Activated CD4-positive, CD25-positive, alpha-beta regulatory T cell treated with anti-CD3 and anti-CD28 coated beads, Interleukin-2, amount 50 U/mL, for 16 hours (primary cell): ENCODE data around the gene CPD.

Experiments used
- DNase-seq: peaks from one replicate; pipeline ENCODE4 v3.0.0-alpha.2; 2020; ENCODE audit warnings: low read depth, low spot score

CPD gene

GRCh38 chr17:30354701-30355100 lies 24.0 kb upstream of the CPD start:
- DNase-seq = no peak

GRCh38 chr17:30357476-30357875 lies 21.3 kb upstream of the CPD start:
- no peak for DNase-seq

GRCh38 chr17:30358055-30358760 lies 20.5 kb upstream of the CPD start:
- no peak for DNase-seq

- DNase-seq = no peak
These were observed 18.5 kb upstream of the CPD start for GRCh38 chr17:30360086-30360808.

DNA sequence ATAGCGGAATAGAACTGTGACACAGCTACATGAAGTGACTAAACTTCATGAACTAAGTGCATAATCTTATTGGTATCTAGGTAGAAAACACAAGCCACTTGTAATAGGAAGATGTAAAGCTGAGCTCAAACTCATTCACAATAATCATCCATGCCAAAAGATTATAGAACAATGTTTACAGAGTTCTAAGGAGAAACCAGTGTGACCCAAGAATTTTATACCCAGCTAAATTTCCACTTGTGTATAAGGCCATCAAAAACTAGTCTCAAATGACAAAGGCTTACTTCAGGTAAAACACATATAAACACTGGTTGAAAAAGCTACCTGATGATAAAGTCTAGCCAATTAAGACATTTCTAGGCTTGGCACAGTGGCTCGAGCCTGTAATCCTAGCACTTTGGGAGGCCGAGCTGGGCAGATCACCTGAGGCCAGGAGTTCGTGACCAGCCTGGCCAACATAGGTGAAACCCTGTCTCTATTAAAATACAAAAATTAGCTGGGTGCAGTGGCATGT lies 16.9 kb upstream of the CPD start:
- DNase-seq = no peak

- peak; percentile 65 for DNase-seq
These were observed 15.0 kb upstream of the CPD start for GRCh38 chr17:30363715-30364202.

- DNase-seq = no peak
These were observed 12.2 kb upstream of the CPD start for GRCh38 chr17:30366536-30366935.

- no peak for DNase-seq
These were observed 9.6 kb upstream of the CPD start for GRCh38 chr17:30368912-30369720.

DNA sequence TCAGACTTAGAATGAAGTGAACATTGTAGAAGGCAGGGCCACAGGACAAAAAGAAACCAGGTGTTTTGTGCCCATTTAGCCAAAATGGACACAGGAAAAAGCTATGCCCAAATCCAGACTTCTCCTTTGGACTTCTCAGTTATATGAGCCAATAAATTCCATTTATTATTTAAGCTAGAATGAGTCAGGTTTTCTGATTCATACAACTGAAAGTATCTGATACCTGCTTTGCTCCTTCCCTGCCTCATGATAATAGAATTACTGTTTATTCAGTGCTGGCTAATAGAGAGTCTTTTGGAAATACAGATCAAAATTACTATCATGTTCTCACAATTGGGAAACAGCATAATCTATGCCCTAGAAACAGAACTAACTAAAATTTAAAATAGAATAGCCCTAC lies 8.7 kb upstream of the CPD start:
- no peak for DNase-seq

DNA sequence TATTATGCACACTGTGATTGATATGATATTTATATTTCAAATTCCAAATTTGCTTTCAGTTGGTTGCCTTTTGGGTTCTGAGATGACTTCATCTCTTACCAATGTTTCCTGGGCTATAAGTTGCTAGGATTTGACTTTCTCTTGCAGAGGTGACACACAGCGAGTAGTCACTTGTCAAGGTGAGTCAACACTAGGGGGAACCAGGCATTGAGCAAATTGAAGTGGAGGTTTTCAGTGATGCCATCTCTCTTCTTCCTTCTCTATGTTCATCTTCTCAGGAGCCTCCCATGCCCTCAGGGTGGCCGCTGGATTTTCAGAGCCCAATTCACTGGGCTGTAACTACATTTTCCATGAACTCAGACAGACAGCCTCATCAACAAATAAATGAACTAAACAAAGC lies 6.0 kb upstream of the CPD start:
- DNase-seq = no peak

- no peak for DNase-seq
These were observed 3.1 kb upstream of the CPD start for GRCh38 chr17:30375661-30376060.

GRCh38 chr17:30376621-30377452 lies 1.9 kb upstream of the CPD start:
- DNase-seq = no peak

GRCh38 chr17:30377574-30378240 lies 1.0 kb upstream of the CPD start:
- no peak for DNase-seq

DNA sequence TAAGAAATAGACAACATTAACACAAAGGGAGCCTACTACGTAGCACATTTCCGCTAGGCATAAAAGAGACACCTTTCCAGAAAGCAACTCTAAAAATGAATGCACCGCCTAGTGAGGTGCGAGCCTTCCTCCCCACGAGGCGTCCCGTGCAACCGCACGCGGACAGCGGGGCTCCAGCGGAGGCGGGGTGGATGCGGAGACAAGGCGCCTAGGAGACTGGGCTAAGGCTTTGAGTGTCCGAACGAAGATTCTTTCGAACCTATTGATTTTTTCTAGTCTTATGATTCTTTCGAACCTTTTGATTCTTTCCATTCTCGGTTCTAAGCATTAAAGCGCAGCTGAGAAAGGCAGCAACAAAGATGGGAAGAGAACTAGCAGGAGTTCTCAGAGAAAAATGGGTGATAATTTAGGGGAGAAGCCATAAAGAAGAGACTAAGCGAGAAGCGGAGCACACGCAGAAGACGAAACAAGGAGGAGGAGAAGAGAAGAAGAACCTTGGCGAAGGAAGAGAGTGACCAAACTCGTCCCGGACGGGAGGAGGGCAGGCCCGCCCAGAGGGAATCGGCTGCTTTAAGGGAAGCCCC lies 394 bp upstream of the CPD start:
- no peak for DNase-seq

DNA sequence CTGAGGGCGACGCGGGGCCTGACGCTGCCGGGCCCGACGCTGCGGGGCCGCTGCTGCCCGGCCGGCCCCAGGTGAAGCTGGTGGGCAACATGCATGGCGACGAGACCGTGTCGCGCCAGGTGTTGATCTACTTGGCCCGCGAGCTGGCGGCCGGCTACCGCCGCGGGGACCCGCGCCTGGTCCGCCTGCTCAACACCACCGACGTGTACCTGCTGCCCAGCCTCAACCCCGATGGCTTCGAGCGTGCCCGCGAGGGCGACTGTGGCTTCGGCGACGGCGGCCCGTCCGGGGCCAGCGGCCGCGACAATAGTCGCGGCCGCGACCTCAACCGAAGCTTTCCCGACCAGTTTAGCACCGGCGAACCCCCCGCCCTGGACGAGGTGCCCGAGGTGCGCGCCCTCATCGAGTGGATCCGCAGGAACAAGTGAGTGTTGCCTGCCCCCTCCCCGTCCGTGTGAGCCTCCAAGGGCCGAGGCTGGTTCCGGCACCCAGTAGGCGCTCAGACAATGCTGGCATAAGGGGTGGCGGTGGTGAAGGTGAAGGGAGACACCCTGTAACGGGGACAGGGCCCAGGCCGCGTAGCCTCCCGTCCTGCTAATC lies 676 bp downstream of the CPD start:
- no peak for DNase-seq

DNA sequence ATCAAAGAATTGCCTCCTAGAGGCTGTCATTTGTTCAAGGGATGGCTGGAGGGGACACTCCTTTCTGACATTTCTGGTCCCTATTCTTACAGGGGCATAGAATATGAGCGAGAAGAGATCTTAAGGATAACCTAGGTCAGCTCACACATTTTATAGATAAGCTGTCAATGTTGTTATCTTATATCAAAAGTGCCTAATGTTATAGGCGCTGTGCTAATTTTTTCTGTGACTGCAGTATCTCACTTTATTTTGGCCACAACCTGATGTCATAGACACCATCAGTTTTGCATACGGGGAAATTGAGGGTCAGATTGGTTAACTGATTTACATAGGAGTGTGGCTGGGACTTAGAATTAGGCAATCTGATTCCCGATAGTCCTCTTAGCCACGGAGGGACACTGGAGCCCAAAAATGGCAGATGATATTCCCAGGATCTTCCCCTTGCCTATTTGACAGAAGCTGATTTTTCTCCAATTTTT lies 1.2 kb downstream of the CPD start:
- no peak for DNase-seq

DNA sequence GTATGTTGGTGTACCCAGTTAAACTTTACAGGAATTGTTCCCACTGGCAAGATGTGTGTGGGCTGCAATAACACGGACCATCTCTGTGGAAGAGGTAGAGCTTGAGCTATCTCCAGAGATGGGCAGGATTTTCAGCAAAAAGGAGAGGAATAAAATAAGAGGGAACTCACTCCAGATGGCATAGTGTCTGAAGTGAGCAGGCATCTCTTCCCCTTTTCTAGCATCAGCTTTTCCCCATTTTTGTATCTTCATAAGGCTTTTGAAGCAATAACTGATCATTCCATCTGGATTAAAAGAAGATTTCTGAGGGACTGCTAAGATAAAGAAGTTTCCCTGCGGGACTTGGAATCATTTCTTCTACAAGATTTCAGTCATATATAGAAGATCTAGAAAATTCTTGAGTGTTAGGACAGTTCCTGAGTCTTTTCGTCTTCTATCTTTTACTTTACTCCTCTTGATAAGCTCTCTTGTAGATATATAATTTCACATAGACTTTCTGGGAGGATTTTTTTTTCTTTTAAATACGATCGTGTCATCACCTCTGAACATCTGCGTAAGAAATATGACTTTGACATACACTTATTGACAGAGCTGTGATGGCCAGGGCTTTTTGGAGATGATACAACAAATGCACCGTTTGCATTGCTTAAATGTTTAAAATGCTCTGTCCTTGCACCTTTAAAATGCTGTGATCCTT lies 2.1 kb downstream of the CPD start:
- no peak for DNase-seq

DNA sequence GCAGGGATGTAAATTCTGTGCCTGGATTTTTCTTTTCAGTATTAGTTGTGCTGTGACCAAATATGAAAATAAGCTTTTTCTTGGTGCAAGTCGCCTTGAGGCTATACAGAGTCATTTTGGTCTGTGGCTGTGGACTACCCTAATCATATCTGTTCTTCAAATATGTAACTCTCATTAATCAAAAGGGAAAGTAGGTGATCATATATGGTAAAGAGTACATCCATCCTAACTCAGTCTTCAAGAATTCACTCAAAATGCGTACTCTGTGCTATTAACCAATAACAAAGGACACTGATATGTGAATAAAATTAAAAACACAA lies 2.6 kb downstream of the CPD start:
- DNase-seq = no peak

- DNase-seq = no peak
These were observed 3.6 kb downstream of the CPD start for GRCh38 chr17:30382345-30382744.
